Epithelial cell of prostate (primary cell): ENCODE data around the gene MBOAT1.

Experiments used
- DNase-seq: peaks from one replicate; pipeline ENCODE4 v3.0.0-alpha.2; 2011; ENCODE audit warnings: low read depth, low spot score
- H3K27ac ChIP-seq: fragments of 450-650 bp; 2 replicates; pipeline ENCODE4 v1.5.1; 2017; ENCODE audit warnings: mild to moderate bottlenecking

MBOAT1 gene

DNA sequence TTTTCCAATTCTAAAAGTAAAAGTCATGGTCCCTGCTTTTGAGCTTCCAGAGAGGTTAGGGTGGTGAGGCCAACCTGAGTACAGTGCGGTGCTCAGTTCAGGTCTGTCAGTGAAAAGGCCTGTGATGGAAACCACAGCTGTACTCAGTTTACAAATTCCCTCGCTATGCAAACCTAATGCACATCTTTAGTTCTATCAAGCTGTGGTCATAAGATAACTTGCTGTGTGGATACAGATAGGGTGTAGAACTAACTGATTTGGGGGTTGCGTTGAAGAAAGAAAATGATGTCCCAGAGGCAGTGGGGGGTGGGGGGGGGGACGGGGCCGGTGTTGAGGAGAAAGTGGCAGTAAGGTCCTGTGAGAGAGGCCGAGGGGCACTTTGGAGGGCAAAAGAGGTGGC lies 22.8 kb upstream of the MBOAT1 start:
- no peak overlapping the region for H3K27ac ChIP-seq
- DNase-seq, result no peak

DNA sequence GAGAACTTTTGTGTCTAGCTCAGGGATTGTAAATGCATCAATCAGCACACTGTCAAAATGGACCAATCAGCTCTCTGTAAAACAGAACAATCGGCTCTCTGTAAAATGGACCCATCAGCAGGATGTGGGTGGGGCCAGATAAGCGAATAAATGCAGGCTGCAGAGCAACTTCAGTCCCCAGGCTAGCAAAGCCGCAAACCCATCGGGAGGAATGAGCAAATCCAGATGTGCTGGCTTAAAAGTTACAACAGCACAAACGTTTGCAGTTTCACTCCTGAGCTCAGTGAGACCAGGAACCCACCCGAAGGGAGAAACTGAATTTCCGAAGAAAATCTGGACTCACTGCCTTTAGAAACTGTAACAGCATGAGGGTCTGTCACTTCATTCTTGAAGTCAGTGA lies 21.9 kb upstream of the MBOAT1 start:
- no peak overlapping the region for H3K27ac ChIP-seq
- no peak for DNase-seq

DNA sequence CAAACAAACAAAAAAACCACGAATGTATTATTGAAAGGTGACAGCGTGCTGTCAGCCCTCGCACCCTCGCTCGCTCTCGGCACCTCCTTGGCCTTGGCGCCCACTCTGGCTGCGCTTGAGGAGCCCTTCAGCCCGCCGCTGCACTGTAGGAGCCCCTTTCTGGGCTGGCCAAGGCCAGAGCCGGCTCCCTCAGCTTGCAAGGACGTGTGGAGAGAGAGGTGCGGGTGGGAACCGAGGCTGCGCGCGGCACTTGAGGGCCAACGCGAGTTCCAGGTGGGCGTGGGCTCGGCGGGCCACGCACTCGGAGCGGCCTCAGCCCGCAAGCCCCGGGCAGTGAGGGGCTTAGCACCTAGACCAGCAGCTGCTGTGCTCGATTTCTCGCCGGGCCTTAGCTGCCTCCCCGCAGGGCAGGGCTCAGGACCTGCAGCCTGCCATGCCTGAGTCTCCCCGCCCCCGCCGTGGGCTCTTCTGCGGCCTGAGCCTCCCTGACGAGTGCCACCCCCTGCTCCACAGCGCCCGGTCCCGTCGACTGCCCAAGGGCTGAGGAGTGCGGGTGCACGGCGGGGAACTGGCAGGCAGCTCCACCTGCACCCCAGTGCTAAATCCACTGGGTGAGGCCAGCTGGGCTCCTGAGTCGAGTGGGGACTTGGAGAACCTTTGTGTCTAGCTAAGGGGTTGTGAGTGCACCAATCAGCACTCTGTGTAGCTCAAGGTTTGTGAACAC lies 20.9 kb upstream of the MBOAT1 start:
- DNase-seq, result no peak
- no peak overlapping the region for H3K27ac ChIP-seq

DNA sequence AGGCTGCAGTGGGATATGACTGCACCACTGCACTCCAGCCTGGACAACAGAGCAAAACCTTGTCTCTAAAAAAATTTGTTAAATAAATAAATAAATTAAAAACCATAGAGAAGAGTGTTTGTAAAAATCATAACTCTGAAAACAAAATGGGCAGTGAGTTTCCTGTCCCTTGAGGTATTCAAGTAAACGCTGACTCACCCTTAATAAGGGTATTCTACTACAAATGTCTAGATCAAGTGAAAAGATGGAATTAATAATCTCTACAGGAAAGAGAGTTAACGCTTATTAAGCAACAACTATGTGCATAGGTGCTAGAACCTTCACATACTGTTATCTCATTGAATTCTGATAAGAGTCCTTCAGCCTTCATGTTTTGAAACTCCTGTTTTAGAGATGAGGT lies 19.9 kb upstream of the MBOAT1 start:
- H3K27ac ChIP-seq, result no peak overlapping the region
- no peak for DNase-seq

DNA sequence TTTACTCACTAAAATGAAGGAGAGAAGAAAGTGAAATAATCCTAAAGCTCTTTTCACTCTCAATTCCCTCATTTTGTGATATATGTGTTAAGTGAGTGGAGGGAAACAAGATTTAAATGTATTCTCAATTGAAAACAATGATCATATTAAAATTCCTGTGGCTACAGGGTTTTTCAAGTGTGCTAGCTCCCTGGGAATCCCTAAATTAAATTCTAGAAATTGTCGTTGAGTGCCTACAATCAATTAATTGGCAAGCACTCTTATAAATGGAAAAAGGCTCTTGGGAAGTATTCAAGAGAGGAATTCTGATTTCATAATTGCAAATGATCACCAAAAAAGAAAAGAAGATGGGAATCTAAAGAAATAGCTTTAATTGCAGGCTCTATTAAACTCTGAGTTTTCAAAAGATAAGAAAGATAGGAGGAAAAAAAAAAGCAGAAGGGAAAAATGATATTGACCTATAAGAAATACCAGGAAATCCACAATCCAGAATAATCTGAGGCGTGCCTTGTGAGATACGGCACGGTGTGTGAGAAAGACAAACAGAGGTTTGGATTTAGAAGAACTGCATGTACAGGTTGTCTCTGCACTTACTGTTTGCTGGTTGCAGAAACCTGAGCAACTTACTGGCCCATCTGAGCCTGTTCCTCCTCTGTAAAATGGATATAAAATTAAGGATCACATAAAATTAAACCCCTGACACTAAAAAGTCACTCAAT lies 18.3 kb upstream of the MBOAT1 start:
- DNase-seq, result no peak
- H3K27ac ChIP-seq, result no peak overlapping the region

DNA sequence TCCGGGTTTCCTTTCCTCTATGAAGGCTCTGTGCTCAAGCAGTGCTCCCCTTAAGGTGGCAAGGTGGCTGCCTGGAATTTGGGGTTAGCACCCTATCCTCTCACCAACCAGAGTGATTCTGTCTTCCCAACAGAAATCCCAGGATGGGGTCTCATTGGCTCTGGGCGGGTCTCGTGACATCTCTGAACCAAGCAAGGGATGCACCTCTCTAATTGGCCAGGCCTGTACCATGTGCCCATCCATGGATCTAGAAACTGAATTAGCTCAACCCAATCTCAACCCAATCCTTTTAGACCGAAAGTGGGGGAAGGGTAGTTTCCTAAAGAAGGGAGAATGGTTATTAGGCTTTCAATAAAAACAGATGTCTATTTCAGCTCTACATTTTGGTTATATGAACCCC lies 17.6 kb upstream of the MBOAT1 start:
- H3K27ac ChIP-seq, result no peak overlapping the region
- DNase-seq, result no peak

DNA sequence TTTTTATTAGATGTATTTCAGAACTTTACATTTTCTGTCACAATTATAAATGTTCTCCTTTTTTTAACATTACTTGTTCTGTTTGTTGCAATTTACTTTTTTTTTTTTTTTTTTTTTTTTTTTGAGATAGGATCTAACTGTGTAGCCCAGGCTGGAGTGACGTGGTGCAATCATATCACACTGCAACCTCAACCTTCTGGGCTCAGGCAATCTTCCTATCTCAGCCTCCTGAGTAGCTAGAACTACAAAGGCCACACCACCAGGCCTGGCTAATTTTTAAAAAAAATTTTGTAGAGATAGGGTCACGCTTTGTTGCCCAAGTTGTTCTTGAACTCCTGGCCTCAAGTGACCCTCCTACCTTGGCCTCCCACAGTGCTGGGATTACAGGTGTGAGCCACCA lies 15.1 kb upstream of the MBOAT1 start:
- no peak overlapping the region for H3K27ac ChIP-seq
- DNase-seq, result no peak

DNA sequence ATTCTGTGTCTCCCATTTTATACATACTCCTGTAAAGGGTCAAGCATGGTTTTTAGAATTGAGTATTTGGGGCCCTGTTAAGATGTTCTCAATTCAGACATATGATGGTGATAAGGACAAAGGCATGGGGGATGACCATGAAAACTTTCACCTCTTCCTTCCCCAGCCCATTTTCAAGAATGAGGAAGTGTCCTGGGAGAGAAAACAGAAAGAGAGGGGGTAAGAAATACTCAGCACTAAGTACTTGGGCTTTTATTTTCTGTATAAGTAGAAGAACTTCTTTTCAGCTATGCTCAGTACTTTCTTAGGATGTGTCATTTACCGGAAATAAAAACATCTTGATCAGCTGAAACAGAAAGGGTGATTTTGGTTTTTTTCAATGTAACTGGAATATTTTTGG lies 10.9 kb upstream of the MBOAT1 start:
- H3K27ac ChIP-seq, result no peak overlapping the region
- DNase-seq, result no peak

DNA sequence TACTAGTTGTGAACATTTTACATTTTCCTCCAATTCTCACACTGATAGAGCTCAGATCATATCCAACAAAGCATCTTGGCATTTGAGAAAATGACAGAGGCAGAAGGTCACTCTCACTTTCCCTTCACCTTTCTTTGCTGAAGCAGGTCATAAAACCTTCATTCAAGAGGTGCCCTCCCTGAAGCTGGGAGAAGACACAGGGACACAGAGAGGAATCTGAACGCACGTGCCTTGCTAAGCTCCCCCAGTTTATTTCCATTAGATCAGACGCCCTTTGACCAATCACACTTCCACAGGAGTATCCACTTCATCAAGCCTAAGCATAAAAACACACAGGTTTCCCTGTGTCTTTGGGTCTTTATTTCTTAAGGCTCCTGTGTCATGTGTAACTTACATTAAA lies 9.2 kb upstream of the MBOAT1 start:
- no peak overlapping the region for H3K27ac ChIP-seq
- no peak for DNase-seq

DNA sequence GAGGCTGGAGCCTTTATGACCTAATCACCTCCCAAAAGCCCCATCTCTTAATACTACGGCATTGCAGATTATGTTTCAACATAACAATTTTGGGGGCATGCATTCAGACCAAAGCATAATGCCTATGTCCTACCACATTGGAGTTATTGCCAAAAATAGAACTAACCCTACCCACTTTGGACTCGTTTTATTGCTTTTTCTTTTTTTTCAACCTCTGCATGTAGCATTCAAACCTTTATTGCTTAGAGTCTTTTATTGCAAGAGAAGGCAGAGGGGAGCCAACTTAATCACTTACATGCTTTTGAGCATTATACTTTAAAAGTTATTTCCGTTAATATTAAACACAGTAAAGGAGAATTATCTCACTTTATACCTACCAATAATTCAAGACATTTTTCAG lies 8.1 kb upstream of the MBOAT1 start:
- no peak for DNase-seq
- no peak overlapping the region for H3K27ac ChIP-seq

DNA sequence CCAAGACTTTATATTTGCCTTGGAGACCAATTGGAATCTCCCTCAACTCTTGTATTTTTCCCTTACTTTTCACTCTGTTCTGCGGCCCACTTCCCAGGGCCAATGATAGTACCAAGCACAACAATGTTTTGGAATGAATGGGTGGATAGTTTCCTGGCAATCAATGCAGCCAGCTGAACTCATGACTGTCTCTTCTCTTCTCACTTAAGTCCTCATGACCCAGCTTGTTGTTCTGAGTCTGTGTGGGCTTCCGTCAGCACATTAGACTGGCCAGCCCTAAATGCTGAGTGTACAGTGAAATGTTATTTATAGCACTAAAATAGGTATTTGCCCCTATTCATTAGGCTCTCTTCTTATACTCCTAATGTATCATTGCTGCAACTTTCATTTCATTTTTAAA lies 5.6 kb upstream of the MBOAT1 start:
- no peak for DNase-seq
- peak overlapping the region; percentile 52 for H3K27ac ChIP-seq

DNA sequence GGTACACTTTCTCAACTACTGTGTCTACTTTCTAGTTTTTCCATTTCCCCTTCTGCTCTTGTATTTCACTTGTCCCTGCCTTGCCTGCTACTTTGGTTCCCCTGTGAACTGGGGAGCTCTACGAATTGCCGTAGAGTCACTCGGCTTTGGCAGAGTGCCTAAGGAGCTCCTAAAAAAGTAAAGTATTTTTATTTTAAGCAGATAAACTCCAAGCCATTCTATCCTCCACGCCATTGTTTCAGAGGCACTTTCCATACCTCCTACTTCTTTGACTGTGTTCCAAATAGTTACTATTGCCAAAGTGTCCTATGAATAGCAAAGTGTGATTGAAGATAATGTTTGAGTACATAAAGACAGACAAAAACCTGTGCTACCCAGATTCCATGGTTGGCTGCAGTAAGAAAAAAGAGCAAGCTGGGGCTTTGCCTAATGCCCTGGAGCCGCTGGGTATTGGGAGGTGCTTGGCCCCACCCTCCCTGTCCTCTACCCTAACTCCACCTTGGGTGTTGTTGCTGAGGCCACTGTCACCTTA lies 5.1 kb upstream of the MBOAT1 start:
- peak overlapping the region; percentile 52 for H3K27ac ChIP-seq

DNA sequence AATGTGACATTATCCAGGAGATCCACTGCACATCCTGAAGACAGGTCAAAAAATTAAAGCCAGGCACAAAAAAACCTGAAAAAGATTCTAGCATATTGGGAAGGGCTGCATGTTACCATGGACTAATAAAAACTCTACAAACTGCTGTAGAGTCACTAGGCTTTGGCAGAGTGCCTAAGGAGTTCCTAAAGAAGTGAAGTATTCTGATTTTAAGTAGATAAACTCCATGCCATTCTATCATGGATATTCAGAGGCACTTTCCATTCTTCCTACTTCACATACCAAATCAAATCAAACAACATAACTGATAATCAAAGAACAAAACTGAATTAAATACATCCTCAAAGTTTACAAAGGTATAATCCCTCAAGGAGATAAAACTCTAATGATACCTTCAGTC lies 3.0 kb upstream of the MBOAT1 start:
- DNase-seq, result no peak

More for the DNA sequence above, 5.1 kb upstream of the MBOAT1 start:
- no peak for DNase-seq

DNA sequence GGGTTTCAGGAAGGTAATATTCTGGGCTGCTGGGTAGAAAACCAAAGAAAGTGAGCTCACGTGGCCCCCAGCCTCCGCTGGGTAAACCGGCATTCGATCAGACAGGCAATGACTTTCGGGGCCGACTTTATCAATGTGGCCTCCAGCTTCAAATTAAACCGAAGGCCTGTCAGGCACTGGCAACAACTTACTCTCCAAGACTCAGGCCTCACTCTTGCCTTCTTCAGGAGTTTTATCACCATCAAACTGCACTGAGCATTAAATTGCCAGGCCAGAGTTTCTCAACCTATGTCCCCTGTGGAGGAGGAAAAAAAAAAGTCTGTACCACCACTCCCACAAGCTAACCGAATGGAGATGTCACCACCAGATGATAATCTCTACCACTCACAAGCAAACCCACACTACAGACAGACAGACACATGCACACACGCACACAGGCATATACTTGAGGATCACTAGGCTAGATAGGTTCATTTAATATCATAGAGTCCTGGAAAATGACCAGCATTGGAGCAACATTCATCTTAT lies 1.1 kb upstream of the MBOAT1 start:
- no peak for DNase-seq
- H3K27ac ChIP-seq, result peak overlapping the region; percentile 84

More for the DNA sequence above, 3.0 kb upstream of the MBOAT1 start:
- H3K27ac ChIP-seq, result no peak overlapping the region

DNA sequence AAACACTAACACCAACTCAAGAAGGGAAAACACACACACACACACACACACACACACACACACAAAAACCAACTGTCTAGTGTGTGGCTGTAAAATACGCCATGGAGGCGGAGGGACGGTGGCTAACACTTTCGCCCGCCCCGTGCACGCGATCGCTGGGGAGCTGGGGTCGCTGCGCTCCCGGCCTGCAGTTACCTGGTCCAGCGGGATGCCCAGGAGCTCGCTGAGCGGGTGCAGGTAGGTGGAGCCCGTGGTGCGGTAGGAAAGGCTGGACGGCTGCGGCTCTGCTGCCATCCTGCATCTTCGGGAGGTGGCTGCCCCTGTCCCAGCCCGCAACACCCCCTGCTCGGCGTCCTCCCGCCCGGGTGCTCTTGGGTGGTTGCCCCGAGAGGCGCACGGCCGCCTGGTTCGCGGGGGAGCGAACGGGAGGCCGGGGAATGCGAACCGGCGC lies 303 bp downstream of the MBOAT1 start:
- H3K27ac ChIP-seq, result peak overlapping the region; percentile 84
- DNase-seq, result no peak

DNA sequence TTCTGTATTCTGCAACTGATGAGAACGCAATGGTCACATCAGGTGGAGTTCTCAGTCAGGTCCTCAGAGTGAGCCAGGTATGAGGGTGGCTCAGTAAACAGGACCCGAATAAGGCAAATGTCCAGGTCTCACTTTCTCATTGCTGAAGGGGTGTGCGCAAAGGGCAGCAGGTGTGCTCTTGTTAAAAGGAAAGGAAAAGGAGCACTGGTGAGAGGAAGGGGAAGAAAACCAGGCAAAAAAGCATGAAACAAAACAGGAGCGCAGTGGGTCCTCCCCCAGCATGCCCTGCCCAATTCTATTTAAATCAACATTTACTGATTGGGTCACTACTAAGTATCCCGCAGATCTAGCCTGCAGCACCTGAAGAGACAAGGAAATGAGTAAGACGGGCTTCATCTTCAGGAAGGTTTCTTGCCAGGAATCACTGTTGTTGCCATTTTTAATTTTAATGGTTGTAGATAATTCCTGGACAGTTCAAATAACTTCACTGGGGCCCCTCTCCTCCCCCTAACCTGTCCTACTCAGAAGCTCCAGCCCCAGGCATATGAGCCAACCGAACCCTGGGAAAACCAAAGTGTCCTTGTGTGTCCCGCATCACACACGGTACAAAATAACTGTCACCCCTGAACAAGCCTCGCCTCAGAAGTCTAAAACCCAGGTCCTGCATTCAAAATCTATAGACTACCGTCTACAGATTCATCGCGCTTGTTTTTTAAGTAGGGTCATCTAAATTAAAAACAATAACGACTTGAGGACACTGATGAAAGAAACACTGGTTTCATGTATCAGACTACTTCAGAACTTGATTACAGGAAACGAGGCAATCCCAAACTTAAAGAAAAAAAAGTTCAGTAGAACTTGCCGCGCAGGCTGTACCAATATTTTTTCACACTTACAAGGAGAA lies 980 bp downstream of the MBOAT1 start:
- DNase-seq, result peak; percentile 63
- H3K27ac ChIP-seq, result peak overlapping the region; percentile 84

DNA sequence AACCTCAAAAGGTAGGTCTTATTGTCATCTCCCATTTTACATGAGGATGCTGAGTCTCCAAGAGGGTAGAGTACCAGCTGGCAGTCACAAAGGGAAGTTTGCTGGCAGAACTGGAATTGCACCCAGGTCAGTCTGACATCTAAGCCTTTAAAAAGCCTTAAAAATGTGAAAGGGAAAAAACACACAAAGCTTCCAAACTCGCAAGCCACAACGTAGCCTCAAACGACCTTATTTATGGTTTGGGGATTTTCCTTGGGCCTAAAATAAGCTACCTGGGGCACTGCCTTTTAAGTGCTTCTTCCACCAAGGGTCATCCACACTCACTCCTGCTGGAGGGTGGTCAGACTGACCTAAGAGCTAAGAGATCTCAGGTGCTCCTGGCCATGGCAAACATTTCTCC lies 2.1 kb downstream of the MBOAT1 start:
- DNase-seq, result no peak
- H3K27ac ChIP-seq, result no peak overlapping the region

DNA sequence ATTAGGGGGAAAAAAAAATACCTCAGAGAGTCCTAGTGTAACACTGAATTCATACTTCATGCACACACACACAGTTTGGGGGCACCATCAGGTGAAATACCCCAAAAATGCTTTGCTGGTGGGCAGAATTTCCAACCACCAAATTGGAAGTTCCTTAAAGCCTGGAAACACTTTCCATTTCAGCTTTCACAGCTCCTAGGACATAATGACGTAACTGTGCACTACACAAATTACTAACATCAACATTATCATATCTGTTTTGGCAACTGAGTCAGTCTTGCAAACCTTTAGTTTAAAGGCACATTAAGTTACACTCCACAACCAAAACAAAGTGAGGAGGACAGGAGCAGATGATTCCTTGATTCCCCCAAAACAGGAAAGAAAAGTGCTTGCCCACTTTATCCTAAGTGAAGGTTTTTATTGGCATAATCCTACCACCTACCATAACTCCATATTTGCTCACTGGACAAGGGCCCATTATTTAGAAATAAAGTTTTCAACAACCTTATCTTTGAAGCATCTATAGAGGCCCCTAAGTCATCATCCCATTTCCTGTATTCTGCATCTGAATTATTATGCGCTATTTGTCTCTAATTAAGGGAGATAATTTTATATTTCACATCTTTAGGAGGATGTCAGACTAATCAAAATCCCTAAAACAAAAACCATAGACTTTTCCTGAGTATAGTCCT lies 3.4 kb downstream of the MBOAT1 start:
- H3K27ac ChIP-seq, result no peak overlapping the region
- DNase-seq, result no peak

DNA sequence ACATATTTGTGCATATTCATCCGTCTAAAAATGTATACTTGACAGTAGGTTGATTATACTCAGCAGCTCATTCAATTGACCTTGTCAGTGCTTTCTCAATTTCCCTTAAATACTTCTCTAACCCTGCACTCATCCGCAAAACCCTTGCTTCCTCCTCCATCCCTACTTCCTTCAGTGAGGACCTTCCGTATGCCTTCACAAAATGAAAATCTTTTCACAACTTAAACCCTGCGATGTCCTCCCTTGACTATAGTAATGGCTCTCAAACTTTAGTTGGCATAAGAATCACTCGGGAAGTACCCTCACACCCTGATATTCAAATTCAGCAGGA lies 5.2 kb downstream of the MBOAT1 start:
- H3K27ac ChIP-seq, result no peak overlapping the region
- DNase-seq, result no peak

DNA sequence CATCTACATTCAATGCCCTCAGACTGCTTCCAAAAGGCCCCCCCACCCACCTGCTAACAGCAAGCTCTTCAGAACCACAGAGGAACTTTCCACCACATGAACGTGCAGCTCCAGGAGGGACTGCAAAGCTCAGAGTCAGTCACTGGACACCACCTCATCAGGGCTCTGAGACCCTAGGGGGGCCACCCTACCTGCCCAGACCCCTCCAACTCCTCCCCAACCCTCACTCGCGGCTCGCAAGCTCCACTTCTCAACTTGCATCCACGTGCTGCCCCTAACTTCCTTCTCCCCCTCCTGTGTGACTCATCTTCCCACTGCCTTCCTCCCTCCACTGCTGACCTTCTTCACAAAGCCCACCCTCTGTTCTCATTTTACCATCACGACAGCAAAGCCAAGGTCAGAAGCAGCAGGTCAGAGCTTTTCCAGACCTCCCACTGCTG lies 6.5 kb downstream of the MBOAT1 start:
- no peak for DNase-seq
- no peak overlapping the region for H3K27ac ChIP-seq
